ENCODE data around the gene HOXC5.
"Not testable (repeated sequence)": the region's sequence is repeated elsewhere in the genome, so short reads cannot be mapped to it uniquely, and the experiment has no call there.

HOXC5 gene

DNA sequence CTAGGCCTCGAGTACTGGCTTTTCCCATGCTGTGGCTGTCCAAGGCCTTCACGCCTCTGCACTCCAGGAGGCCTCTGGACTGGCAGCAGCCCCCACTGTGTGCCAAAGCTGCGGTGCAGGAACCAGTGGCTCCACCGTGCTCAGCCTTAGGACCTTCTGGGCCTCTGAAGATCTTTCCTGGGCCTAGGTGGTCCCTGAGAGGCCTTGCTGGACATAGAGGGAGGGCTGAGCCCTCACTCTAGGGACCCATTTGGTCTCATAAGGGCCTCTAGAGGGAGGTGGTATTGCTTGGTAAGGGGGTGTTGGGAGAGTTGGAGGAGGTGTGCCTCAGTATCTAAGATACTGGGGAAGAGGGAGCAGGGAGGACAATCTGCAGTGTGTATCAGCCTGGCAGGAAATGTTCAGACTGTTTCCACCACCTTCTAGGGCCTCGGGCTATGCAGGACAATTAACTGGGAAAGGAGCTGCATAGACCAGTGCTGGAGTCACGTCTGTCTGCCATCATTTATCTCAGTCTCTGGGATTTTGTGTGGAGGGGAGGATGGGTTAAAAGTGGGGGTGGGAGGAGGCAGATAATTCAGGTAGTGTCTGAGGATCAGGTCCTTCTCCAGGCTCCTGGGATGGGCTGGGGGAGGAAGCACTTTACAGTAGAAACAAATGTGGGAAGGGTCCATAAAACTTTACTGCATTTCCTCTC is 2.9 kb downstream of the HOXC5 start:
- DNase-seq = no peak

DNA sequence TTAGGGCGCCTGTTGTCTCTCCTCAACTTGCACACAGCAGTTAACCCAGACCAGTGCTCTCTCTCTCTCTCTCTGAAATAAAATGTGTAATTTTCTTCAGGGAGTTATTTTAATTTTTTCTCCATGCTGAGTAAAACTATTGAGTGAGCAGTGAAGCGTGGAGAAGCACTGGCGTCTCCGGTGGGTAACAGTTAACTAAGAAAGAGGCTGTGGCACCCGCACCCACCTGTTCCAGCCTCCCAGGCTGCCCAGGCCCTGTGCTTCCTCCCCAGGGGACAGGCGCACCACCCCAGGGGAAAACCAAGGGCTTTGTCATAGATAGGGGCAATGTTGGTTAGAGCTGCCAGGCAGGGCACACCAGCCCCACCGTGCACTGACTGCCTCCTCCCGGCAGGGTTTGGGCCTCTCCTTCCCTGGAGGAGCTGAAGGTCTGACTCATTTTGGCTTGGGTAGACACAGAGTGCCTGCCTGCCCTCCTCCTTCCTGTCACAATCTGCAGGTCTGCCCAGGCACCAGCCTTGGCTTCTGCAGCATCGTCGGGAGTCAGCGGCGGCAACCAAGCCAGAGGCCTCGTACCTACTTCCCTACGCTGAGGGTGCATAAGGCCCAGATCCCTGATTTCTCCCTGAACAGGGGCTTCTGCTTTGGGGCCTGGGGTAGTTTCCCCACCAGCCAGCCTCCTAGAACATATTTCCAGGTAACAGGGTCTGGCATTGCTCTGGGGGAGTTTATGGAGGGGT is 3.9 kb downstream of the HOXC5 start:
- DNase-seq = no peak

GRCh38 chr12:54037360-54038283 is 4.8 kb downstream of the HOXC5 start:
- no peak for DNase-seq

GRCh38 chr12:54038284-54038870 is 5.5 kb downstream of the HOXC5 start:
- no peak for DNase-seq

DNA sequence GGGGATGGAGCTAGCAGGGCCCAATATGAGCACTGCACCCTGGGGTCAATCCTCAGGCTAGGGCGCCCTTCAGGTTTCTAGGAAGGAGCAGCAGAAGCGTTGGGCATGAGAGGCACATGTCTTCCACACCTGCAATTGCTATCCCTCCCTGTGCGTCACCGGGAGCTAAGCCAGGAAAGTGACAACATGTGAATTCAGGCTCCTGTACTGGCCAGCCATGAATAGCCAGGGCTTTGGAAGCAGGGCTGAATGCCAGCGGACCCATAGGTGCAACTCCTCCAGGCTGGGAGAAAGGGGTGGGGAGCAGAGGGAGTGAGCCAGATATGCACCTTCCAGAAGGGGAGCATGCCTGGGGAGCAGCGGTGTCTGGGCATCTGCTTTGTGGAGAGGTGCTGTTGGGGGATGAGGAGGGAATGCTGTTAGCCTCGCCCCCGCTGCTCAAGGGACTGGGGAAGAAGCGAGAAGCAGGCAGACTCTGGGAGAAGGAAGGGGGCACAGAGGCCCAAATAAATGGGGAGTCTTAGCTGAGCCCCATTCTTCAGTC is 6.1 kb downstream of the HOXC5 start:
- DNase-seq = no peak

- no peak for DNase-seq
Observed at GRCh38 chr12:54039417-54040147, 6.7 kb downstream of the HOXC5 start.

DNA sequence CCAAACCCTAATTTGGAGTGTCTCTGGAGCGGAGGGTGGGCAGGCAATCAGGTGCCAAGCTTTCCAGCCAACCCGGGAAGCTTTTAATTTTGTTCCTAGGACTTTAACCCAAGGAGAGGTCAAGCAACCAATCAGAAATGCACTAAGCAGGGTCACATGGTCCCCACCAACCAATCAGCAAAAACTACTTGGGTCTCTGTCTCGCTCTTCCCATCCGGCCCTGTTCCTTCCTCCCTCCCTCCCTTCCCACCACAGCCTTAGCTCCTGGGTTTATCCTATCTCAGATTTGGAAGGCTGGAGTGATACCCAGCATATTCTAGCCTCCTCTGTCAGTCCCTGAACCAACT is 7.3 kb downstream of the HOXC5 start:
- no peak for DNase-seq

- no peak for DNase-seq
Observed at GRCh38 chr12:54040648-54041047, 7.8 kb downstream of the HOXC5 start.

DNA sequence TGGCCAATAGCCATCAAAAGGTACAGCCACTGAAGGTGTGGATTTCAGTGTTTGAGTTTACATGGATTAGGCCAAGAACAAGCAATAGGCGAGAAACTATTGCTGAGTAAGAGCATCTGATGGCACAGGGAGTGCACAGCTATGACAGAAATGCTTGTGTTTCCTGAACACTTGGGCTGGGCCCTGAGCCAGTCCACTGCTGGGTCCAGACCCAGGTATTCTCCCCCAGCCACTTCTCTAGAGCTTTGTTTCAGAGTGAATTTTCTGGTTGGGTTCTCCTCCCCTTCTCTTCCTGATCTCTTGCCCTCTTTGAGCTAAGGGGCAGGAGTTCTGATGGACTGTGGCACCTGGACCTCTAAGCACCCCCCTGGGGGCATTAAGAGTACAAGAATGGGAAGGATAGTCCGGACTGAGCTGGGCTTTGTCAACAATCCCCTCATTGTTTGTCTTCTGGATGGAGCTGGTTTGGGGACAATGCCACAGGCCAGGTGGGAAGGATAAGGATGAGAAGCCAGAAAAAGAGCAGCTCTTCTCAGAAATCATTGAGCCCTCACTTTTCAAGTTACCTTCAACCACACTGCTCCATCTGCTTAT is 8.3 kb downstream of the HOXC5 start:
- no peak for DNase-seq

DNA sequence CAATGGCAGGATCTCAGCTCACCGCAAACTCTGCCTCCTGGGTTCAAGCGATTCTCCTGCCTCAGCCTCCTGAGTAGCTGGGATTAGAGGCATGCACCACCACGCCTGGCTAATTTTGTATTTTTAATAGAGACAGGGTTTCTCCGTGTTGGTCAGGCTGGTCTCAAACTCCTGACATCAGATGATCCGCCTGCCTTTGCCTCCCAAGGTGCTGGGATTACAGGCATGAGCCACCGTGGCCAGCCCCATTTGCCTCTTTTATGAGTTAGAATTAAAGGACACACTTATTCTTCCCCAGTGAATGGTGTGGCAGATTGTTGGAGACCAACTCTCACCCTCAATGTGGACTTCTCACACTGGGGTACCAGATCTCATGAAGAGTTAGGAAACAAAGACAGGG is 9.2 kb downstream of the HOXC5 start:
- DNase-seq = not testable (repeated sequence)

GRCh38 chr12:54042970-54043853 is 10.4 kb downstream of the HOXC5 start:
- DNase-seq = no peak

GRCh38 chr12:54044425-54045103 is 11.7 kb downstream of the HOXC5 start:
- no peak for DNase-seq

DNA sequence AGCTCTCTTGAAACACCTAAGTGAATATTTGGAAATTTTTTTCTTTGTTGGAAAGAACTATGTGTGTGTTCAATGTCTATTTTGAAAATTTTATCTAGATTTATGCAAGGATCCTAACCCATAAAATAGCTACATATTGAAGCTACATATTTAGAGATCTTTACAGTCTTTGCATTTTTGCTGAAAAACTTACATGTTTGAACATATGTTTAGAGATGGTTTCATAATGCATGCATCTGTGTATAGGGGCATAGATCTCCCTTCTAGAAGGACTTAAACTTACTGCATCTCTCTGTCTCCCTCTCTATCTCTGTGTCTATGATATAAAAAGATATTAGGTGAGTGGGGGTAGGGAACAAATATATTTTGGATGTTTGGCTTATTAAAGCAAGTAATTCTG is 12.6 kb downstream of the HOXC5 start:
- DNase-seq = no peak

GRCh38 chr12:54045868-54046521 is 13.1 kb downstream of the HOXC5 start:
- no peak for DNase-seq

DNA sequence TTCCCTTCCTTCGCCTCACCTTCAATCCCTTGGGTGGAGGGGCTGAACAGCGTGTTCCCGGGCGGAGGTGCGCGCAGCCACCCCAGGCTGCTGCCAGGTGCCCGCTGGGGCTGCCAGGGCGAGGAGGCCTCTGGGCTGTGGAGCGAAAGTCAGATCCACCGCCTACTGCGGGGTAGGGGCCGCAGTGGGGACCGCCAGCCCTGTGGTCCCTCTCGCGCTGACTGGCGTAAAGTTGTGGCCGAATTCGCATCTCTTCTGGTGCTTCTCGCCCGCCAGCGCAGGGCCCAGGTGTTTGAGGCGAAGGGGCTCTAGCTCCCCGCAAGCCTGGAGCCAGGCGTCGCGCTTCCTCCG is 13.9 kb downstream of the HOXC5 start:
- DNase-seq = no peak

DNA sequence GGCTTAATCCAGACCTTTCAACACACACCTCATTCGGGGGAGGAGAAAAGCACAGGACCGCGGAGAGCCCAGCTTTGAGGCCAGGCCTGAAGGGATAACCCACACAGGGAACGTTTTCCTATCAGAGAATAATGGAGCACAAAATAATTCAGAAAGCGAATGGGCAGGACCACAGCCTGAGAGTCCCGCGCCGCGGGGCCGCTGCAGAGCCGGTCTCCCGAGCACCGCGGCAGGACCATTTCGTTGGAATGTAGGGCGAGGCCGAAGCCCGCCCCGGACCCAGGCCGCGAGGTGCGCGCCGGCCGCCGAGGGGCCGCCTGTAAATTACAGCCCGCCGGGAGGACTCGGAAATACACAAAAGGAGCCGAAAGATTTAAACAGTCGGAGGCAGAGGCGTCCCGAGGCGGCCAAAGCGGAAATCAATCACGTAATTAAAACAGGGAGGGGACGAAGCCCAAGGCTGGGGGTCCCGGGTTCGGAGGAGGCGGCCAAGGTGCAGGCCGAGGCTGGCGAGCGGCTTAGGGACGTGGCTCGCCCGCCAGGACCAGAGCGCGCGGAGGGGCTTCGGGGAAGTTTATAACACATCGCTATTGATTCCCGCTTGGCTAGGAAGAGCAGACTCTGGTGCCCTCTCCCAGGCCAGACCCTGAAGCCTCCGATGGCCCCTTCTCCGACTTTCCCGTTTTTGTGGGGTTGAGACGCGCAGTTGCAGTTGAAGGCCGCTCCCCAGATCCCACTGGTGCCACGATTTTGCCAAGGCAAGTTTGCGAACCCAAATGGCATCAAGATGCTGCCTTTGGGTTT is 14.5 kb downstream of the HOXC5 start:
- DNase-seq = no peak

- no peak for DNase-seq
Observed at GRCh38 chr12:54047964-54048303, 15.1 kb downstream of the HOXC5 start.

- no peak for DNase-seq
Observed at GRCh38 chr12:54048406-54049093, 15.7 kb downstream of the HOXC5 start.

All from T-helper 2 cell (primary cell).